ENCODE measurements around the gene ITGBL1.

DNA sequence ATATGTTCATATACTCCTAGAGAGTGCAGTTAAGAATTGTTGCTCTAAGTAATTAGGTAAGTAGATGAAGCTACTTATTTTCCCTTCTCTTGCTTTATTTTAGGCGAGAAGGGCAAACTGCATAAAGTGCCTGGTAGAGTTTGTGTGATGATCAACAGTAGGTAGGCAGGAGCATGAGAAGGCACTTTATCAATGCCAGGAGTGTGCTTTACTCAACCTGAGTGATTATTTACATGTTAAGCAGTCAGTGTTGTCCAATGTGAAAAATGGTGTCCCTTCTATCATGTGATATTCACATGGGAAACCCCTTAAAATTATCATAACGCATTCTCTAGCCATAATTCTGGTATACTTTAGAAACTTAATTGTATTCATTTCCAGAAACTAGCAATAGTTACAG, 294.0 kb downstream of the ITGBL1 start:
- TF ChIP-seq SUZ12 (IDR thresholded peaks at IDR 0.05) (no peak), SP1 (IDR thresholded peaks at IDR 0.05) (no peak), ZNF384 (IDR thresholded peaks at IDR 0.05) (no peak), ARNT (IDR thresholded peaks at IDR 0.05) (no peak), FOXM1 (IDR thresholded peaks at IDR 0.05; ENCODE audit: borderline replicate concordance) (no peak), FOXA1 (IDR thresholded peaks at IDR 0.05) (no peak), BHLHE40 (IDR thresholded peaks at IDR 0.05; ENCODE audit: borderline replicate concordance) (no peak), L3MBTL2 (conservative IDR thresholded peaks at IDR 0.05) (no peak), FOXK2 (IDR thresholded peaks at IDR 0.05) (no peak), CTBP1 (IDR thresholded peaks at IDR 0.05; ENCODE audit: borderline replicate concordance) (no peak), TARDBP (IDR thresholded peaks at IDR 0.05) (no peak)
- TF ChIP-seq, protein P1, sequence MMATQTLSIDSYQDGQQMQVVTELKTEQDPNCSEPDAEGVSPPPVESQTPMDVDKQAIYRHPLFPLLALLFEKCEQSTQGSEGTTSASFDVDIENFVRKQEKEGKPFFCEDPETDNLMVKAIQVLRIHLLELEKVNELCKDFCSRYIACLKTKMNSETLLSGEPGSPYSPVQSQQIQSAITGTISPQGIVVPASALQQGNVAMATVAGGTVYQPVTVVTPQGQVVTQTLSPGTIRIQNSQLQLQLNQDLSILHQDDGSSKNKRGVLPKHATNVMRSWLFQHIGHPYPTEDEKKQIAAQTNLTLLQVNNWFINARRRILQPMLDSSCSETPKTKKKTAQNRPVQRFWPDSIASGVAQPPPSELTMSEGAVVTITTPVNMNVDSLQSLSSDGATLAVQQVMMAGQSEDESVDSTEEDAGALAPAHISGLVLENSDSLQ (IDR thresholded peaks at IDR 0.05) = no peak
